ENCODE data around the gene ST3GAL3. TPM values are rescaled to one million over a fixed set of nuclear protein-coding genes. Genes with fewer than 3 reads are reported as not detected.

The ST3GAL3 gene
- total RNA-seq, 1 experiment from 2014 or later = 26.8 TPM

- TF ChIP-seq EZH2 (IDR thresholded peaks at IDR 0.05; ENCODE audit: borderline replicate concordance, low read depth, low read length, poor library complexity, severe bottlenecking) (no peak), CTCF (conservative IDR thresholded peaks at IDR 0.05; ENCODE audit: low read depth, low read length) (no peak)
- intact Hi-C loops (cut with micrococcal nuclease; ENCODE audit: unreplicated experiment) = no loop called here
- no peak overlapping the region for H3K27ac ChIP-seq (ENCODE audit: low read depth, low read length, poor library complexity, severe bottlenecking)
- POLR2A ChIA-PET (ENCODE audit: low non-redundant PET) = no interaction called here
- no peak overlapping the region for H3K4me3 ChIP-seq (ENCODE audit: low read depth, low read length, poor library complexity, severe bottlenecking)
- H3K36me3 ChIP-seq (ENCODE audit: insufficient read depth, low read length, poor library complexity, severe bottlenecking) = no peaks in the 10 kb centered on the region
- no peaks in the 10 kb centered on the region for H3K9me3 ChIP-seq (ENCODE audit: low read depth, low read length, poor library complexity, severe bottlenecking)
- DNase-seq (ENCODE audit: low spot score) = no peak
- H3K4me1 ChIP-seq (ENCODE audit: insufficient read depth, low read length, poor library complexity, severe bottlenecking) = peaks cover 11% of the 10 kb centered on the region
- BruUV-seq (replicated peaks) = no TSS peak
- CTCF ChIA-PET = no interaction called here
- no peaks in the 10 kb centered on the region for H3K27me3 ChIP-seq (replicated peaks; ENCODE audit: insufficient read depth, low read depth, low read length, poor library complexity)
These were observed 171.1 kb downstream of the ST3GAL3 start for GRCh38 chr1:43878440-43878839.

DNA sequence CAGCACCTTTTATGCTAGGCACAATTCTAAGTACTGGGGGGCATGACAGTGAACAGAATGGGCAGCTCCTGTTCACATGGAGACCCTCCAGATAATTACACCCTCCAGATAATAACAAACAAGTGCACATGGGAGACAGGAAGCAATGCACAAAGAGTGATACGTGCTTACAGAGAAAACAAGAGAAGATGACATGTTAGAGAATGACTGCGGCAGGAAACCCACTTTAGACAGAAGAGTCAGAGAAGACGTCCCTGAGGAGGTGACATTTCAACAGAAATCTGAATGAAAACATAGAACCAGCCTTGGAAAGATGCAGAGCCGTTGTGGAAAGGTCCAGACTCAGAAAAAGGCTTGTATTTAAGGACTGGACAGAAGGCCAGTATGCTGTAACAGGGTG is 171.5 kb downstream of the ST3GAL3 start:
- Histone ChIP-seq H3K4me1 (ENCODE audit: insufficient read depth, low read length, poor library complexity, severe bottlenecking) (peaks cover 11% of the 10 kb centered on the region), H3K27ac (ENCODE audit: low read depth, low read length, poor library complexity, severe bottlenecking) (no peak overlapping the region), H3K36me3 (ENCODE audit: insufficient read depth, low read length, poor library complexity, severe bottlenecking) (no peaks in the 10 kb centered on the region), H3K9me3 (ENCODE audit: low read depth, low read length, poor library complexity, severe bottlenecking) (no peaks in the 10 kb centered on the region), H3K27me3 (replicated peaks; ENCODE audit: insufficient read depth, low read depth, low read length, poor library complexity) (no peaks in the 10 kb centered on the region), H3K4me3 (ENCODE audit: low read depth, low read length, poor library complexity, severe bottlenecking) (no peak overlapping the region)
- TF ChIP-seq EZH2 (IDR thresholded peaks at IDR 0.05; ENCODE audit: borderline replicate concordance, low read depth, low read length, poor library complexity, severe bottlenecking) (no peak), CTCF (conservative IDR thresholded peaks at IDR 0.05; ENCODE audit: low read depth, low read length) (no peak)
- CTCF ChIA-PET = no interaction called here
- POLR2A ChIA-PET (ENCODE audit: low non-redundant PET) = no interaction called here
- no peak for DNase-seq (ENCODE audit: low spot score)
- intact Hi-C loops (cut with micrococcal nuclease; ENCODE audit: unreplicated experiment) = no loop called here
- BruUV-seq (replicated peaks) = no TSS peak

- H3K4me1 ChIP-seq (ENCODE audit: insufficient read depth, low read length, poor library complexity, severe bottlenecking) = peaks cover 11% of the 10 kb centered on the region
- DNase-seq (ENCODE audit: low spot score) = no peak
- H3K9me3 ChIP-seq (ENCODE audit: low read depth, low read length, poor library complexity, severe bottlenecking) = no peaks in the 10 kb centered on the region
- POLR2A ChIA-PET (ENCODE audit: low non-redundant PET) = no interaction called here
- TF ChIP-seq CTCF (conservative IDR thresholded peaks at IDR 0.05; ENCODE audit: low read depth, low read length) = no peak
- no peak for TF ChIP-seq EZH2 (IDR thresholded peaks at IDR 0.05; ENCODE audit: borderline replicate concordance, low read depth, low read length, poor library complexity, severe bottlenecking)
- no TSS peak for BruUV-seq (replicated peaks)
- no peaks in the 10 kb centered on the region for H3K36me3 ChIP-seq (ENCODE audit: insufficient read depth, low read length, poor library complexity, severe bottlenecking)
- H3K4me3 ChIP-seq (ENCODE audit: low read depth, low read length, poor library complexity, severe bottlenecking) = no peak overlapping the region
- H3K27ac ChIP-seq (ENCODE audit: low read depth, low read length, poor library complexity, severe bottlenecking) = no peak overlapping the region
- CTCF ChIA-PET = no interaction called here
- H3K27me3 ChIP-seq (replicated peaks; ENCODE audit: insufficient read depth, low read depth, low read length, poor library complexity) = no peaks in the 10 kb centered on the region
- intact Hi-C loops (cut with micrococcal nuclease; ENCODE audit: unreplicated experiment) = no loop called here
These were observed 172.1 kb downstream of the ST3GAL3 start for GRCh38 chr1:43879414-43879813.

Measured in A673 (cell line).